ENCODE results near the gene DXO. TPM values are rescaled to one million over a fixed set of nuclear protein-coding genes. Genes with fewer than 3 reads are reported as not detected.
"Not testable (repeated sequence)": the region's sequence is repeated elsewhere in the genome, so short reads cannot be mapped to it uniquely, and the experiment has no call there.

DXO gene
- total RNA-seq, 4 donors from 2014 or later: 17.5 to 29.9 (median 20.9) TPM

DNA sequence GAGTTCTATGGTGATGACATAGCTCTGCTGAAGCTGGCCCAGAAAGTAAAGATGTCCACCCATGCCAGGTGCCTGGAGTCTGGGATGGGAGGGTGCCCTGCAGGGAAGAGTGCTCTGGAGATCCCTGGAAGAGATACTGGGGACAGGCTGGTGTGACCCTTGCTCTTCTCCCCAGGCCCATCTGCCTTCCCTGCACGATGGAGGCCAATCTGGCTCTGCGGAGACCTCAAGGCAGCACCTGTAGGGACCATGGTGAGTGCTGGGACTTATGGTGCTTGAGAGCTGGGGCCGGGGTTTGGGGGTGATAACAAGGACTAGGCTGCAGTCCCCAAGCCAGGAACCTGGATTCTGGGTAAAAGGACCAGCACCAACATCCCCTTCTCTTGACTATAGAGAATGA lies 28.2 kb downstream of the DXO start:
- Histone ChIP-seq H3K4me1 (peaks cover 8 to 23% (median 18%) of the 10 kb centered on the region in 4 donors), H3K4me3 (no peak overlapping the region), H3K9me3 (no peaks in the 10 kb centered on the region), H3K27ac (no peak overlapping the region), H3K27me3 (no peaks in the 10 kb centered on the region), H3K36me3 (no peaks in the 10 kb centered on the region)
- intact Hi-C loops (cut with DNase I; ENCODE audit: low total_unique reads) (no loop called here), in situ Hi-C loops (cut with MboI; ENCODE audit: low pct_ligation_motif_present in 1 of 4, low pct_unique_long_range_greater_than_20kb in 1 of 4, low sequenced_read_pairs in 3 of 4) (no loop called here)
- TF ChIP-seq POLR2AphosphoS5 (IDR thresholded peaks at IDR 0.05) (no peak), POLR2A (IDR thresholded peaks at IDR 0.05) (no peak), EP300 (IDR thresholded peaks at IDR 0.05; ENCODE audit: low read depth) (no peak)
- TF ChIP-seq, protein P1, sequence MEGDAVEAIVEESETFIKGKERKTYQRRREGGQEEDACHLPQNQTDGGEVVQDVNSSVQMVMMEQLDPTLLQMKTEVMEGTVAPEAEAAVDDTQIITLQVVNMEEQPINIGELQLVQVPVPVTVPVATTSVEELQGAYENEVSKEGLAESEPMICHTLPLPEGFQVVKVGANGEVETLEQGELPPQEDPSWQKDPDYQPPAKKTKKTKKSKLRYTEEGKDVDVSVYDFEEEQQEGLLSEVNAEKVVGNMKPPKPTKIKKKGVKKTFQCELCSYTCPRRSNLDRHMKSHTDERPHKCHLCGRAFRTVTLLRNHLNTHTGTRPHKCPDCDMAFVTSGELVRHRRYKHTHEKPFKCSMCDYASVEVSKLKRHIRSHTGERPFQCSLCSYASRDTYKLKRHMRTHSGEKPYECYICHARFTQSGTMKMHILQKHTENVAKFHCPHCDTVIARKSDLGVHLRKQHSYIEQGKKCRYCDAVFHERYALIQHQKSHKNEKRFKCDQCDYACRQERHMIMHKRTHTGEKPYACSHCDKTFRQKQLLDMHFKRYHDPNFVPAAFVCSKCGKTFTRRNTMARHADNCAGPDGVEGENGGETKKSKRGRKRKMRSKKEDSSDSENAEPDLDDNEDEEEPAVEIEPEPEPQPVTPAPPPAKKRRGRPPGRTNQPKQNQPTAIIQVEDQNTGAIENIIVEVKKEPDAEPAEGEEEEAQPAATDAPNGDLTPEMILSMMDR (IDR thresholded peaks at IDR 0.05): no peak
- WGBS, 2 donors (ENCODE audit: low coverage in 1 of 2): 84% methylated on average over 3 of the region's 3 CpGs; no CpG with 5 or more reads in 1 of the 2 donors
- DNase-seq: no peak

DNA sequence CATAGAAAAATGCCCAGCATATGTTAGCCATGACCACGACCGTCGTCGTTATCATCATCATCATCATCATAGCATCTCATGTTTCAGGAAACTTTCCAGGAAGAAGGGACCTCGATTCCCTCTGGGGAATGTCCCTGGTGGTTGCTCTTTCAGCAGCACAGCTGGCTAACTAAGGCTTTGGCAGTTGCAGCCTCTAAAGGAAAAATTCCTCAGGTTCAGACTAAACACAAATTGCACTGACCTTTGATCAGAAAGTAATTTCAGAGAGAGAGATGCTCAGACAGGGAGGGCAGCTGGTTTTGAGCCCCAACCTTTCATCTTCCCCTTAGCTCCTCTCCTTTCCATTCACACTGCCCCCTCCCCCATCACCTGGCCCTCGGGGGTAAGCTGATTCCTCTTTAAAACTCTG lies 31.7 kb downstream of the DXO start:
- intact Hi-C loops (cut with DNase I; ENCODE audit: low total_unique reads): no loop called here
- in situ Hi-C loops (cut with MboI; ENCODE audit: low pct_ligation_motif_present in 1 of 4, low pct_unique_long_range_greater_than_20kb in 1 of 4, low sequenced_read_pairs in 3 of 4): no loop called here
- Histone ChIP-seq H3K4me1 (peaks cover 4 to 7% (median 5%) of the 10 kb centered on the region in 4 donors), H3K27me3 (no peaks in the 10 kb centered on the region), H3K36me3 (no peaks in the 10 kb centered on the region), H3K4me3 (no peak overlapping the region), H3K9me3 (no peaks in the 10 kb centered on the region), H3K27ac (no peak overlapping the region)
- WGBS, 2 donors (ENCODE audit: low coverage in 1 of 2): 0 to 18% methylated on average over 1 to 6 of the region's 6 CpGs
- no peak for DNase-seq
- no peak for TF ChIP-seq EP300 (IDR thresholded peaks at IDR 0.05; ENCODE audit: low read depth)

DNA sequence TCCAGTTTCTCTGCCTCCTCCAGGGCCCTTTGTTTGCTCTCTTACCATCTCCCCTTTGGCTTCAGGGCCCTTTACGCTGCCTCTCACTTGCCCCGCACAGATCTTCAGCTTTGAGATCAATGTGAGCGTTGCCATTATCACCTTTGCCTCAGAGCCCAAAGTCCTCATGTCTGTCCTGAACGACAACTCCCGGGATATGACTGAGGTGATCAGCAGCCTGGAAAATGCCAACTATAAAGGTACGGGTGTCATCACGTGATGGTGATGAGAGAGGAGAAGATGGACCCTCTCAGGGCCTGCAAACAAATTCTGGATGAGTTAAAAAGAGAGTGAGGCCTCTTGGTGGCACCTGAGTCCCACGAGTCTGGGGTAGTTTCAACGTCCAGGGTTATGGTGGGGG lies 36.1 kb downstream of the DXO start:
- WGBS, 2 donors (ENCODE audit: low coverage in 1 of 2): 79 to 83% methylated on average over 2 to 9 of the region's 9 CpGs
- Histone ChIP-seq H3K4me1 (no peaks in the 10 kb centered on the region), H3K27me3 (no peaks in the 10 kb centered on the region), H3K9me3 (no peaks in the 10 kb centered on the region), H3K4me3 (no peak overlapping the region), H3K36me3 (no peaks in the 10 kb centered on the region), H3K27ac (no peak overlapping the region)
- DNase-seq: no peak
- TF ChIP-seq EP300 (IDR thresholded peaks at IDR 0.05; ENCODE audit: low read depth) (no peak), POLR2A (IDR thresholded peaks at IDR 0.05) (no peak)
- in situ Hi-C loops (cut with MboI; ENCODE audit: low pct_ligation_motif_present in 1 of 4, low pct_unique_long_range_greater_than_20kb in 1 of 4, low sequenced_read_pairs in 3 of 4): no loop called here
- intact Hi-C loops (cut with DNase I; ENCODE audit: low total_unique reads): no loop called here

DNA sequence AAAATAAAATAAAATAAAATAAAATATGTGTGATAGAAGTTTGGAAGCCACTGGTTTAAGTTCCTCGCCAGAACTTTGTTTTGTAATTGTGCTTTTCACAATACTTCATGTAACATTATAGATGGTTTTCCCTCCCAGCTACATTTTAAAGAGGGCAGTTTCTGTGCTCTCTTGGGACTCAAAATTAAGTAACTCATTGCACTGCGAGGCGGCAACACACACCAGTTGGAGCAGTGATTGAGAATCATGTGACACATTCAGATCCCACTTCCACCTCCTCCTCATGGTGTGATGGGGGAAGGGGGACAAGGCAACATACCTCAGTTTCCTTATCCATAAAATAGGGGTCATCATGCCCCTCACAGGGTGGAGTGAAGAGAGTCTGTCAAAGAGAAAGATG lies 36.9 kb downstream of the DXO start:
- in situ Hi-C loops (cut with MboI; ENCODE audit: low pct_ligation_motif_present in 1 of 4, low pct_unique_long_range_greater_than_20kb in 1 of 4, low sequenced_read_pairs in 3 of 4): no loop called here
- WGBS, 2 donors (ENCODE audit: low coverage in 1 of 2): 73 to 81% methylated on average over 3 of the region's 3 CpGs
- H3K36me3 ChIP-seq: no peaks in the 10 kb centered on the region
- H3K27ac ChIP-seq: no peak overlapping the region
- H3K9me3 ChIP-seq: no peaks in the 10 kb centered on the region
- H3K4me3 ChIP-seq: no peak overlapping the region
- H3K27me3 ChIP-seq: no peaks in the 10 kb centered on the region
- no peak for DNase-seq
- intact Hi-C loops (cut with DNase I; ENCODE audit: low total_unique reads): no loop called here
- no peaks in the 10 kb centered on the region for H3K4me1 ChIP-seq
- no peak for TF ChIP-seq EP300 (IDR thresholded peaks at IDR 0.05; ENCODE audit: low read depth)
- TF ChIP-seq POLR2A (IDR thresholded peaks at IDR 0.05): no peak
- TF ChIP-seq, protein P1 (IDR thresholded peaks at IDR 0.05): no peak
- no peak for TF ChIP-seq POLR2AphosphoS5 (IDR thresholded peaks at IDR 0.05)

DNA sequence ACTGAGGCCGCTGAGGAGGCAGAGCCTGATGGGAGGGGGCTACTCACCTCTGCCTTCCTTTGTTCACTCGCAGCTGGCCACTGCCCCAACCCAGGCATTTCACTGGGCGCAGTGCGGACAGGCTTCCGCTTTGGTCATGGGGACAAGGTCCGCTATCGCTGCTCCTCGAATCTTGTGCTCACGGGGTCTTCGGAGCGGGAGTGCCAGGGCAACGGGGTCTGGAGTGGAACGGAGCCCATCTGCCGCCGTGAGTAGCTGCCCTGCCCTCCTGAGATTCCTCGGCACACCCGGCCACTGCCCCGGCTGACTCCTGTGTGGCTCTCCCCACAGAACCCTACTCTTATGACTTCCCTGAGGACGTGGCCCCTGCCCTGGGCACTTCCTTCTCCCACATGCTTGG lies 38.4 kb downstream of the DXO start:
- intact Hi-C loops (cut with DNase I; ENCODE audit: low total_unique reads) (no loop called here), in situ Hi-C loops (cut with MboI; ENCODE audit: low pct_ligation_motif_present in 1 of 4, low pct_unique_long_range_greater_than_20kb in 1 of 4, low sequenced_read_pairs in 3 of 4) (no loop called here)
- no peaks in the 10 kb centered on the region for H3K9me3 ChIP-seq
- H3K27me3 ChIP-seq: no peaks in the 10 kb centered on the region
- WGBS, 2 donors (ENCODE audit: low coverage in 1 of 2): 88% methylated on average over 19 of the region's 19 CpGs; no CpG with 5 or more reads in 1 of the 2 donors
- DNase-seq: no peak
- H3K36me3 ChIP-seq: no peaks in the 10 kb centered on the region
- no peaks in the 10 kb centered on the region for H3K4me1 ChIP-seq
- TF ChIP-seq POLR2AphosphoS5 (IDR thresholded peaks at IDR 0.05) (no peak), POLR2A (IDR thresholded peaks at IDR 0.05) (no peak), EP300 (IDR thresholded peaks at IDR 0.05; ENCODE audit: low read depth) (no peak)
- TF ChIP-seq, protein P1 (IDR thresholded peaks at IDR 0.05): no peak
- H3K4me3 ChIP-seq: no peak overlapping the region
- H3K27ac ChIP-seq: no peak overlapping the region

DNA sequence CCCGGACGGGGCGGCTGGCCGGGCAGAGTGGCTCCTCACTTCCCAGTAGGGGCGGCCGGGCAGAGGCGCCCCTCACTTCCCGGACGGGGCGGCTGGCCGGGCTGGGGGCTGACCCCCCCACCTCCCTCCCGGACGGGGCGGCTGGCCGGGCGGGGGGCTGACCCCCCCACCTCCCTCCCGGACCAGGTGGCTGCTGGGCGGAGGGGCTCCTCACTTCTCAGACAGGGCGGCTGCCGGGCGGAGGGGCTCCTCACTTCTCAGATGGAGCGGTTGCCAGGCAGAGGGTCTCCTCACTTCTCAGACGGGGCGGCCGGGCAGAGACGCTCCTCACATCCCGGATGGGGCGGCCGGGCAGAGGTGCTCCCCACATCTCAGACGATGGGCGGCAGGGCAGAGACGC lies 39.8 kb downstream of the DXO start:
- DNase-seq; intact Hi-C loops (cut with DNase I; ENCODE audit: low total_unique reads); H3K4me3 ChIP-seq; H3K36me3 ChIP-seq; H3K27me3 ChIP-seq; H3K4me1 ChIP-seq; in situ Hi-C loops (cut with MboI; ENCODE audit: low pct_ligation_motif_present in 1 of 4, low pct_unique_long_range_greater_than_20kb in 1 of 4, low sequenced_read_pairs in 3 of 4); H3K27ac ChIP-seq; H3K9me3 ChIP-seq: not testable (repeated sequence)
- 97% methylated on average over 17 of the region's 32 CpGs; no CpG with 5 or more reads in 1 of the 2 donors for WGBS, 2 donors (ENCODE audit: low coverage in 1 of 2)
